HK-2 (cell line): ENCODE results near the gene CDKL1.
A peak's percentile ranks its signal among the peaks of the same experiment; 100 is the strongest.
"Not testable (repeated sequence)": the region's sequence is repeated elsewhere in the genome, so short reads cannot be mapped to it uniquely, and the experiment has no call there.

Source experiments
- DNase-seq: peaks from one replicate; pipeline ENCODE4 v3.0.0-alpha.2; 2018; ENCODE audit not compliant: unreplicated experiment

CDKL1 gene

GRCh38 chr14:50335389-50335788 is 61.3 kb downstream of the CDKL1 start:
- no peak for DNase-seq

GRCh38 chr14:50334211-50334610 is 62.5 kb downstream of the CDKL1 start:
- no peak for DNase-seq

GRCh38 chr14:50333014-50333509 is 63.6 kb downstream of the CDKL1 start:
- DNase-seq, result no peak

- no peak for DNase-seq
Measured at GRCh38 chr14:50331596-50331995, 65.1 kb downstream of the CDKL1 start.

GRCh38 chr14:50321009-50321660 is 75.5 kb downstream of the CDKL1 start:
- DNase-seq, result peak; percentile 63

GRCh38 chr14:50320283-50320682 is 76.4 kb downstream of the CDKL1 start:
- no peak for DNase-seq

- DNase-seq, result no peak
Measured at GRCh38 chr14:50319721-50320120, 77.0 kb downstream of the CDKL1 start.

GRCh38 chr14:50319293-50319692 is 77.4 kb downstream of the CDKL1 start:
- DNase-seq, result no peak

GRCh38 chr14:50318031-50318626 is 78.6 kb downstream of the CDKL1 start:
- no peak for DNase-seq

- not testable (repeated sequence) for DNase-seq
Measured at GRCh38 chr14:50314098-50314497, 82.6 kb downstream of the CDKL1 start.

GRCh38 chr14:50312734-50313054 is 84.0 kb downstream of the CDKL1 start:
- no peak for DNase-seq

- DNase-seq, result peak; percentile 94
Measured at GRCh38 chr14:50311972-50312733, 84.5 kb downstream of the CDKL1 start, which contains the start of the genes DMAC2L and L2HGDH. DMAC2L (plus strand) TSS chr14:50312324; CDS start chr14:50321488, 9,164 bp downstream. L2HGDH (minus strand) TSS chr14:50312229; CDS start chr14:50312150, 79 bp downstream.

- DNase-seq, result no peak
Measured at GRCh38 chr14:50311337-50311971, 85.2 kb downstream of the CDKL1 start.

- DNase-seq, result no peak
Measured at GRCh38 chr14:50310445-50310844, 86.2 kb downstream of the CDKL1 start.

GRCh38 chr14:50308363-50308915 is 88.2 kb downstream of the CDKL1 start:
- no peak for DNase-seq

GRCh38 chr14:50303744-50304471 is 92.8 kb downstream of the CDKL1 start:
- DNase-seq, result peak; percentile 62

- DNase-seq, result no peak
Measured at GRCh38 chr14:50301914-50302313, 94.8 kb downstream of the CDKL1 start.

- DNase-seq, result no peak
Measured at GRCh38 chr14:50299585-50299984, 97.1 kb downstream of the CDKL1 start.

GRCh38 chr14:50290306-50290705 is 106.4 kb downstream of the CDKL1 start:
- no peak for DNase-seq

GRCh38 chr14:50288146-50288545 is 108.5 kb downstream of the CDKL1 start:
- no peak for DNase-seq

GRCh38 chr14:50285861-50286260 is 110.8 kb downstream of the CDKL1 start:
- no peak for DNase-seq
